Measurements from ENCODE around the gene TPM4. TPM values are rescaled to one million over a fixed set of nuclear protein-coding genes. Genes with fewer than 3 reads are reported as not detected.

The TPM4 gene
- total RNA-seq, 1 donor from 2014 or later: 386 TPM

- intact Hi-C loops (cut with DNase I): no loop called here
- DNase-seq: no peak
- Histone ChIP-seq H3K4me1 (peaks cover 4% of the 10 kb centered on the region), H3K4me3 (no peak overlapping the region), H3K27me3 (no peaks in the 10 kb centered on the region), H3K27ac (no peak overlapping the region), H3K36me3 (peaks cover 92% of the 10 kb centered on the region), H3K9me3 (no peaks in the 10 kb centered on the region)
- TF ChIP-seq, protein P1, sequence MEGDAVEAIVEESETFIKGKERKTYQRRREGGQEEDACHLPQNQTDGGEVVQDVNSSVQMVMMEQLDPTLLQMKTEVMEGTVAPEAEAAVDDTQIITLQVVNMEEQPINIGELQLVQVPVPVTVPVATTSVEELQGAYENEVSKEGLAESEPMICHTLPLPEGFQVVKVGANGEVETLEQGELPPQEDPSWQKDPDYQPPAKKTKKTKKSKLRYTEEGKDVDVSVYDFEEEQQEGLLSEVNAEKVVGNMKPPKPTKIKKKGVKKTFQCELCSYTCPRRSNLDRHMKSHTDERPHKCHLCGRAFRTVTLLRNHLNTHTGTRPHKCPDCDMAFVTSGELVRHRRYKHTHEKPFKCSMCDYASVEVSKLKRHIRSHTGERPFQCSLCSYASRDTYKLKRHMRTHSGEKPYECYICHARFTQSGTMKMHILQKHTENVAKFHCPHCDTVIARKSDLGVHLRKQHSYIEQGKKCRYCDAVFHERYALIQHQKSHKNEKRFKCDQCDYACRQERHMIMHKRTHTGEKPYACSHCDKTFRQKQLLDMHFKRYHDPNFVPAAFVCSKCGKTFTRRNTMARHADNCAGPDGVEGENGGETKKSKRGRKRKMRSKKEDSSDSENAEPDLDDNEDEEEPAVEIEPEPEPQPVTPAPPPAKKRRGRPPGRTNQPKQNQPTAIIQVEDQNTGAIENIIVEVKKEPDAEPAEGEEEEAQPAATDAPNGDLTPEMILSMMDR (IDR thresholded peaks at IDR 0.05): no peak
- no peak for ATAC-seq
Measured at GRCh38 chr19:16121967-16122366, 45.7 kb downstream of the TPM4 start.

GRCh38 chr19:16124953-16125352 lies 48.7 kb downstream of the TPM4 start:
- peaks cover 98% of the 10 kb centered on the region for H3K36me3 ChIP-seq
- H3K27ac ChIP-seq: no peak overlapping the region
- ATAC-seq (no peak), DNase-seq (no peak)
- H3K4me1 ChIP-seq: no peaks in the 10 kb centered on the region
- no peak overlapping the region for H3K4me3 ChIP-seq
- intact Hi-C loops (cut with DNase I): no loop called here
- TF ChIP-seq, protein P1 (IDR thresholded peaks at IDR 0.05): no peak
- no peaks in the 10 kb centered on the region for H3K27me3 ChIP-seq
- H3K9me3 ChIP-seq: no peaks in the 10 kb centered on the region

DNA sequence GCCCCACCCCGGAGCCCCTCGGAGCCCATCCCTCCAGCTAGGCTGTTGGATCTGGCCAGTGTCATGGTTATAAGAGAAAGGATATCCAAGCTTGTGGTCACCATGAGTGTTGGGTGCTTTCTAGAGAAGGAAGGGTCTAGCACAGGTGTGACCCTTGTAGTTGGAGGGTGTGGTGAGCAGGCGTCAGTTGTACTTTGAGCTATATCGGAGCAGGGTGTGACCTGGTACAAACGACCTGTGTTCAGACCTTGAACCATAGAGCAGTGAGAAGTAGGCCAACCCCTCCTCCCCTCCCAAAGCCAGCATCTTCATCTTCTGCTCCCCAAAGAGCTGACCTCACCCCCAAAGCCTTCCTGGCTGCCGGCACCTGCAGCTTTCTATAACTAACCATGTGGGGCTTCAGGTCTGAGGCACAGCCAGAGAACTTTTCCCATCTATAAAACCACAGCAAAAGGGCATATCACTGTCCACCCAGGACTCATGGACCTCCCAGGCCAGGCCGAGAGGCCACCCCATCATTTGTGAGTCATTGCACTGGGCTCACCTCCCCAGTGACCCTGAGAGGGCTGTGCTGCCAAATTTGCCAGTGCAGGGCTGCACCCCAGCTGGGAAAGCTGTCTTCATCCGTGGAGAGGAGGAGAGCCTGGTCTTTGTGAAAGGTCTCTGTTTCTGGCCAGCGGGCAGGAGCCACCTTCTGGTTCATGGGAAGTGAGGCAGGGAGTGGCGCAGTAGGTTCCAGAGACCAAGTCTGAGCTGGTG lies 49.6 kb downstream of the TPM4 start:
- ATAC-seq: no peak
- intact Hi-C loops (cut with DNase I): no loop called here
- peaks cover 98% of the 10 kb centered on the region for H3K36me3 ChIP-seq

GRCh38 chr19:16127080-16127479 lies 50.8 kb downstream of the TPM4 start:
- TF ChIP-seq, protein P1 (IDR thresholded peaks at IDR 0.05): no peak
- ATAC-seq (no peak), DNase-seq (no peak)
- H3K9me3 ChIP-seq: no peaks in the 10 kb centered on the region
- no peaks in the 10 kb centered on the region for H3K27me3 ChIP-seq
- H3K4me1 ChIP-seq: no peaks in the 10 kb centered on the region
- no peak overlapping the region for H3K4me3 ChIP-seq
- H3K27ac ChIP-seq: no peak overlapping the region
- peaks cover 89% of the 10 kb centered on the region for H3K36me3 ChIP-seq
- intact Hi-C loops (cut with DNase I): no loop called here

More for the DNA sequence above, 49.6 kb downstream of the TPM4 start:
- Histone ChIP-seq H3K27ac (no peak overlapping the region), H3K4me1 (no peaks in the 10 kb centered on the region), H3K9me3 (no peaks in the 10 kb centered on the region), H3K4me3 (no peak overlapping the region), H3K27me3 (no peaks in the 10 kb centered on the region)
- TF ChIP-seq, protein P1 (IDR thresholded peaks at IDR 0.05): no peak
- DNase-seq: no peak

DNA sequence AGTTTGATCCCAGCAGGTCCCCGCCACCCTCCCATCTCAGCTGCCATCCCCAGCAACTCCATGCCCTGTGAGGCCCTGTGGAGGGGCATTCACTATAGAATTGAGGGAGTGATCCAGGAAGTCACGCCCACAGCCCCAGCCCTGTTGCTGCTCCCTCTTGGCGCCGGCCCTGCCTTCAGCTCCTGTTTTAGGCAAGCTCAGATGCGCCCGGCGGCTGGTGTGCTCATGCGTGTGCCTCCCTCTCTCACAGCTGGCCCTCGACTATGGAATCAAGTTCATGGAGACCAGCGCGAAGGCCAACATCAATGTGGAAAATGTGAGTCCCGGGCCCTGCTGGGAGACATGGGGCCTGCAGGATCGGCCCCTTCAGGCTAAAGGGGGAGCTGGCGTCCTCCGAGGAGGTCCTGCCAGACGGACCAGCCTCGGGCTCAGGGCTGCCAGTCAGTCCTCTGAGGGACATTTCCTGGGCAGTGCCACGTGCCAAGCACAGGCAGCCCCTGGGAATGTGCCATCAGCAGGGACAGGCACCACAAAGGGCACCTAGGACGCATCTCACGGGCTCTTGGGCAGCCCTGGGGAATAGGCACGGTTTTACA lies 51.6 kb downstream of the TPM4 start:
- Histone ChIP-seq H3K9me3 (no peaks in the 10 kb centered on the region), H3K36me3 (peaks cover 89% of the 10 kb centered on the region), H3K27me3 (no peaks in the 10 kb centered on the region), H3K4me1 (no peaks in the 10 kb centered on the region), H3K27ac (no peak overlapping the region), H3K4me3 (no peak overlapping the region)
- TF ChIP-seq, protein P1 (IDR thresholded peaks at IDR 0.05): no peak
- ATAC-seq (no peak), DNase-seq (no peak)
- intact Hi-C loops (cut with DNase I): no loop called here

All from upper lobe of right lung (tissue), 1 donor.